HG03571 (cell line): ENCODE results near the gene TBX21.
"Not testable (repeated sequence)": the region's sequence is repeated elsewhere in the genome, so short reads cannot be mapped to it uniquely, and the experiment has no call there.

ENCODE experiments used
- ATAC-seq: cut with Tn5 transposase; IDR thresholded peaks from one replicate; pipeline ENCODE4 v1.9.1; 2021; ENCODE audit not compliant: unreplicated experiment

Gene TBX21

DNA sequence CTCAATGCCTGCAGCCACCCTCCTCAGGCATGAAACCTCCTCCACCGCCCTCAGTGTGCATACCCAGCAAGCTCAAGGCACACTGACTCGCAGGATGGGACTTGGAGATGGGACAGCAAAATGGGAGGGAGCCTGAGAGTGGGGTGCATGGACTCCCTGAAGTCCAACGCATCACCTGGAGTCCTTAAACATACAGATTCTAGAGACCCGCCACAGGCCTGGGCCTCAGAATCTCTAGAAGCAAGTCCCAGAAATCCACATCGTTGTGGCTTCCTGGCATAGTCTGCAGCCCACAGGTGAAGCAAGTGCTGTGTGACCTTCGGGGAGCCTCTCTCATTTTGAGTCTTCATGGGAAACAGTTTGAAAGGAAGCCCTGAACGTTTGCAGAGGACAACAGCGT lies 3.6 kb upstream of the TBX21 start:
- ATAC-seq, result no peak

DNA sequence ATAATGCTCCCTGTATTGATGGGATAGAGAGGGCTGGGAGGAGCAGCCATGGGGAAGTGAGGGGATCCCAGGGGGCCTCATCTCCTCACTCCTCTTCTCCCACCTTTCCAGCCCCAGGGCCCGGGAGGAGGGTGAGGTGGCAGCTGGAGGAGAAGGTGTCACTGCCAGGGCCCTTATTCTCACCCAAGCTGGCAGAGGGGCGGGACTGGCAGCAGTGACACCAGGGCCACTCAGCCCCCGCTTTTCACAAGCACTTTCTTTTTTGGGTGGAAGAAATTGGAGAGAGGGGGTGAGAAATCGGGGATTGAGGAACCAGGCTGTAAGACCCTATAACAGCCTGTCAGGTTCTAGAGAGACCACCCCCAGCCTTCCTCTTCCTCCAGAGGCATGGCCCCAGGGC lies 2.4 kb upstream of the TBX21 start:
- ATAC-seq, result no peak

DNA sequence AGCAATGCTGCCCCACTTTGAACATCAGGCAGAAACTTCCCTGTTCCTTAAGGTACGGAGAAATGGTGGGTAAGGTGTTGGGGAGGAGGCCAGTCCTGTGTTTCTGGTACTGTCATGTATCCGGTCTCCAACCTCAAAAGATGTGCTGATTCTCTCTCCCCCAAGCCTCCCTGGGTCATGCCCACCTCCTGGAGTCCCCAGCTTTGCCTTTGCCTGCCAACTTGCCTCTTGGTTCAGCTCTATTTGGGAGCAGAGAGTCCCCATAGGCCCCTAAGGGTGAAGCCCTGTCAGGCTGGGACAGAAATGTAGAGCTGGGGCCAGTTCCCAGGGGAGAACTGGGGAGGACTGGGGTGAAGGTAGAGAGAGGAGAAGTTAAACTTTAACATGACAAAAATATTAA lies 1.6 kb upstream of the TBX21 start:
- ATAC-seq, result no peak

DNA sequence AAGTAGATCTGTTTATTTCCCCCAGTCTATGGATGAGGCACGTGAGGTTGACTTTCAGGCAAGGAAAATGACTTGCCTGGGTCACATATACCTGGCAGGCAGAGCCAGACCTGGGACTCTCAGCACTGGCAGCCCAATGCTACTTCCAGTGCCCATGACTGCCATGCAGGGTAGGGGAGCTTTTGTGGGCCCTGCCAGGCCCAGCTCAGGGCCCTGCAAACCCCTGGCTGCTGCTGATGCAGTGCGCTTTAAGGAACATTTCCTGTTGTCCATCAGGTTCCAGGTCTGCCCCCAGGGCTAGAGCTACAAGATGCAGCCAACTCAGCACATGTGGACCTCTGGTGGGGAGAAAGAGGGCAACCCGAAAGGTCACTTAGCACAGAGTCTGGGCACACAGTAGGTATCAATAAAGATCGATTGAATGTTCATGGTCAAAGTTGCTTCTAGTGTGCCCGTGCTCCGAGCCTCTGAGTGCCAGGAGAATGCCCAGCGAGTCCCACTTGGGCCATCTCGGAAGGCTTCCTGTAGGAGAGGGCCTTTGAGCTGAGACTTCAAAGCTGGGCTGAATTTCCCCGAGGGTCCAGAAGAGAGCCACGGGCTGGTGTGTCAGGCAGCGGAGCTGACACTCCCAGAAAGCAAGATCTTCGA lies 513 bp upstream of the TBX21 start:
- ATAC-seq, result no peak

DNA sequence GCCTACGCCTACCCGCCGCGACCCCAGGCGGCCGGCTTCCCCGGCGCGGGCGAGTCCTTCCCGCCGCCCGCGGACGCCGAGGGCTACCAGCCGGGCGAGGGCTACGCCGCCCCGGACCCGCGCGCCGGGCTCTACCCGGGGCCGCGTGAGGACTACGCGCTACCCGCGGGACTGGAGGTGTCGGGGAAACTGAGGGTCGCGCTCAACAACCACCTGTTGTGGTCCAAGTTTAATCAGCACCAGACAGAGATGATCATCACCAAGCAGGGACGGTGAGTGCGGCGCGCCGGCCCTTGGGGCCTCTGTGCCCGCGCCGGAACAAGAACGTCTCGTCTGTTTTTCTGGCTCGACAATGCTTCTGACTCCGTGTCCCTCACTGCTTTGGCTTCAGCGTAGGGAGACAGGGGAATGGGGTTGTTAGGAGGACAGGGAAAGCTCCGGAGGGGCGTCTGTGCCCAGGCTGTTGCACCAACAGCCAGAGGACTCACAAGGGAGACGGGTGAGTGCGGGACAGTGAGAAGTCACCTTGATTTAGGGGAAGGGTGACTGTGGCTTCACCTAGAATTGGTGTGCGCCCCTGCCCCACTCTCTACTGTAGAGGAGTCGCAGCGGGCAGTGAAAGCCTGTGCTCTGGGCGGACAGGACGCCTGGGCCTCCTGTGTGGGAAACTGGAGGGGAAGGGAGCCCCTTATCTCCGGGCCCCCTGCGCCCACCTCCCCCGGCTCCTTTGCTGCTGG lies 806 bp downstream of the TBX21 start:
- peak; percentile 11 for ATAC-seq

DNA sequence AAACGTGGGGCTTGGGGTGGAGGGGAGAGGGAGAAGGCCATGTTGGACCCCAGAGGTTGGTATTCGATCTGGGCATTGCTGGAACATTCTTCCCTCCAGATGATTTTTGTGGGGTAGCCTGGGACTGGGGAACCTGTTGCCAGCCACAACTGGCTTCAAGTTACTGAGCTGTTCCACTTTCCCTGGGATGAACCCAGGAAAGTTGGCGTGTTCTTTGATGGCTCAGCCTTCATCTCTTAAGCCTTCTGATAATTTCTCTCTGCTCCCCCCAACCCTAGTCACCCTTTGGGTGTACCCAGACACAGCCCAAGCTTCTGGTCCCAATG lies 2.1 kb downstream of the TBX21 start:
- no peak for ATAC-seq

DNA sequence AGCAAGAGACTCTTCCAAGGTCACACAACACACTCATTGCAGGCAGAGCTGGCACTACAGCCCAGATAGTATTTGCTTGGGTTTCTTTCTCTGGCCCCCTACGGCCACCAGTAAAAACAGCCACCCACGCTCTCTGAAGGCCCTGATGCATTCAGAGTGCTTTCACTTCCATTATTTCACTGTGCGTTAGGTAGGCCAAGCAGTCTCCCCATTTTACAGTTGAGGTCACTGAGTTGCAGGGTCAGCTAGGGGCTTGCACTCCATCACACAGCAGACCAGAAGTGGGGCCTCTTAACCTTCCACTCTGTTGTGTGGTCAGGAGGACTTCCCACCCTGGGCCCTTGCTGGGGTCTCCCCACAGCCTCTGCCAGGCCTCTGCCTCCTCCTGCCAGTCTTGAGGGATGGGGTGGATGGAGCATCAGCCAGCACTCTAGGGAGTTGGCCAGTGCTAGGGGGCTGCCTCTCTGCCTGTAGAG lies 2.5 kb downstream of the TBX21 start:
- ATAC-seq, result peak; percentile 41

DNA sequence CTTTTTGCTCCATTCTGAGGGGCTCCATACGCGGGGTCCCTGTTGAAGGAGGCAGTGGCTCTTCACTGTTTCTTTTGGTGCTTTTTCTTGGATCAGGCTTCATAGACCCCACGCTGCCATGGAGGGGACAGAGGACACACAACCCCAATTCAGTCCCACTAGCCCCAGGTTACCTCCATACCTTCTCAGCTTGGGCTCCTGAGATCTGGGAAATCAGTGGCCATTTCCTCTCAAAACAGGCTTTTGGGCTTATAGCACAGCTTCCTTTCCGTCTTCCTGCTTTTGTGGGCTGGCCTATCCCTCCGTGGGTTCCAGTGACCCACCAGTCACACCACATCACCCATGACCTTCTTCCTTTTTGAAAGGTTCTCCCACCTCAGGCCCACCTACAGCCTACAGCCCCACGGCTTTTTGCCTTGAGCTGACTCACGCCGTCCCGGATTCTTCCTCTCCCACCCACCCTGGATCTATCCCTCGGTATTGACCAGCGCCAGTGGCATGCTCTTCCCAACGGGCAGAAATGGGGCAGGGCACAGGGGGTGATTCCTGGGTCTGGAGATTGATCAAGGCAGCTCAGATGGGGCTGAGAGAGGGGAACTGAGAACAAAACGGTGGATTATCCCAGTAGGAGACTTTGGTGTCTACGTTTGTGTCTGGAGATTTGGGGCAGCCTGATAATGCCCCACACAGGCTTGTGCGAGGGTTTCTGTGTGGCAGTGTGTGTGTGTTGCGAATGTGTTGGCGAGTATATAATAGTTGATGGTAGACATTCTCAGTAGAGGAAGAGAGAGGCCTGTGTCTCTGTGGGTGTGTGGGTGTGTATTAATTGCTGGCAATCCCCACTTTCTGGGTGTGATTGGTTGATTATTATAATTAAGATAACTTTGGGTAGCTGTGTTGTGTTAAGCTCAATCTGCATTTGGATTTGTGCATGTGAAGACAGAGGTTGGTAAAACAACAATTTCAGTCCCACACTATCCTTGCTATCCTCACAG lies 3.8 kb downstream of the TBX21 start:
- no peak for ATAC-seq

DNA sequence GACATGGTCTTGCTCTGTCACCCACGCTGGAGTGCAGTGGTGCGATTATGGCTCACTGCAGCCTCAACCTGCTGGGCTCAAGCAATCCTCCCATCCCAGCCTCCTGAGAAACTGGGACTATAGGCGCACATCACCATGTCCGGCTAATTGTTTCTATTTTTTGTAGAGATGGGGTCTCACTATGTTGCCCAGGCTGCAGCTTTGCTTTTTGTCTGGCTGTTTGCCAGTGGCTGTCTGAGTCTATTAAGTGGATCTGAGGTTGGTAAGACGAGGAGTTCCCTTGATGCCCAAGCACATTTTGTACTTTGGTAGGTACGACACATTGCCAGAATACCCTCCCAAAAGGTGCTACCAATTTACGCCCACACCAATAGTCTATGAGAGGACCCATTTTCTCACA lies 5.1 kb downstream of the TBX21 start:
- no peak for ATAC-seq

DNA sequence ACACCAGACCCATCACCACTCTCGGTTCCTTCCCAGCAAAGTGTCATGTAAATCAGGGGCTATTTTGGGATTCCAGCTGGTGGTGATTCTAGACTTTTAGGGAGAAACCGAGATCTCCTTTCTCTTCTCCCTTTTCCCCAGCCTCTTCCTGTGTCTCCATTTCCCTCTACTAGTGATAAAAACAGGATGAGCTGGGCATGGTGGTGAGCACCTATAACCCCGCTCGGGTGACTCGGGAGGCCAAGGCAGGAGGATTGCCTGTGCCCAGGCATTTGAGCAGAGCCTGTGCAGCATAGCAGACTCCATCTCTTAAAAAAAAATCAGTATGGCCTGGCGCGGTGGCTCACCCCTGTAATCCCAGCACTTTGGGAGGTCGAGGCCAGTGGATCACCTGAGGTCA lies 6.1 kb downstream of the TBX21 start:
- ATAC-seq, result no peak

DNA sequence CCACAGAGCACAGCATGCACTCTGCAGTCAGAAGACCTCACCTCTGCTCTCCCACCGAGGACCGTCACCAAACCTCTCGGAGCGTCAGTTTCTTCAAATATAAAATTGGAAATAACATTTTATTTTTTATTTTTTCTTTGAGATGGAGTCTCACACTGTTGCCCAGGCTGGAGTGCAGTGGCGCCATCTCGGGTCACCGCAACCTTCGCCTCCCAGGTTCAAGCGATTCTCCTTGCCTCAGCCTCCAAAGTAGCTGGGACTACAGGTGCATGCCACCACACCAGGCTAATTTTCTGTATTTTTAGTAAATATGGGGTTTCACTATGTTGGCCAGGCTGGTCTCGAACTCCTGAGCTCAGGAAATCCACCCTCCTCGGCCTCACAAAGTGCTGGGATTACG lies 6.9 kb downstream of the TBX21 start:
- not testable (repeated sequence) for ATAC-seq

DNA sequence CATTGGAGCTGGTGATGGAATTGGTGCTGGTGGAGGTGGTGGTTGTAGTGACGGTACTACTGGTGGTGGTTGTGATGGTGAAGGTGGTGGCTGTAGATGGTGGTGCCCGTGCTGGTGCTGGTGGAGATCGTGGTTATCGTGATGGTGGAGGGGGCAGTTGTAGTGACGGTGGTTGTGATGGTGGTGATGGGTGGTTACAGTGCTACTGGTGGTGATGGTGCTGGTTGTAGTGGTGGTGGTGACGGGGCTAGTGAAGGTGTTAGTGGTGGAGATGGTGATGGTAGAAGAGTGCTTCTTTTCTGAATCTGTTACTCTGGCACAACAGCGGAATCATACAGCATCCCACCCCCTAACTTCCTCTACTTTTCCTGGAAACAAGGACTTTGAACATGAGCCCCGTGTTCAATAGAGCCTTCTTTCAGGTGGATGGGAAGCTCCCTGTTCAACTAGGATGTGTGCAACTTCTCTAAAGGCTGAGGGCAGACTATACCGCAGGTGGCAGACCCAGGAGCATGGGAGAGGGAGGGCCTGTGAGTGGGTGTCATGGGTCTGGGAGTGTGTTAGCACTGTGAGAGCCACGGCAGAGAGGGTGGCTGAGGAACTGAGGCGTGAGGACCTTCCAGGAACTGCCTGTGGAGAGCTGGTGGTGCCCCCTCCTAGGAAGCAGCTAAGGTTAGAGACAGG lies 8.2 kb downstream of the TBX21 start:
- no peak for ATAC-seq

DNA sequence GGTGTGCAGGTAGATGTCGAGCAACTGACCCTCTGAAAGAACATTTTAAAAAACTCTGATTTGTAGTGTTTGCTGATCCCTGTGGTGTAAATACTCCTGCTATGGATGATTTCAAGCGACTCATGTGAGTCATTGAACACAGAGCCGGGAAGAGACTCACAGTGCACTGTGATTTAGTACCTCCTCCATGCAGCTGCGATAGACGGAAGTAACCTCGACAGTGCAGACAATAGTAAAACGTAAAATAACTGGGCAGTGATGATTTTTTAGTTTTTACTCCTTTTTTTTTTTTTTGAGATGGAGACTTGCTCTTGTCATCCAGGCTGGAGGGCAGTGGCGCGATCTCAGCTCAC lies 8.7 kb downstream of the TBX21 start:
- ATAC-seq, result no peak

DNA sequence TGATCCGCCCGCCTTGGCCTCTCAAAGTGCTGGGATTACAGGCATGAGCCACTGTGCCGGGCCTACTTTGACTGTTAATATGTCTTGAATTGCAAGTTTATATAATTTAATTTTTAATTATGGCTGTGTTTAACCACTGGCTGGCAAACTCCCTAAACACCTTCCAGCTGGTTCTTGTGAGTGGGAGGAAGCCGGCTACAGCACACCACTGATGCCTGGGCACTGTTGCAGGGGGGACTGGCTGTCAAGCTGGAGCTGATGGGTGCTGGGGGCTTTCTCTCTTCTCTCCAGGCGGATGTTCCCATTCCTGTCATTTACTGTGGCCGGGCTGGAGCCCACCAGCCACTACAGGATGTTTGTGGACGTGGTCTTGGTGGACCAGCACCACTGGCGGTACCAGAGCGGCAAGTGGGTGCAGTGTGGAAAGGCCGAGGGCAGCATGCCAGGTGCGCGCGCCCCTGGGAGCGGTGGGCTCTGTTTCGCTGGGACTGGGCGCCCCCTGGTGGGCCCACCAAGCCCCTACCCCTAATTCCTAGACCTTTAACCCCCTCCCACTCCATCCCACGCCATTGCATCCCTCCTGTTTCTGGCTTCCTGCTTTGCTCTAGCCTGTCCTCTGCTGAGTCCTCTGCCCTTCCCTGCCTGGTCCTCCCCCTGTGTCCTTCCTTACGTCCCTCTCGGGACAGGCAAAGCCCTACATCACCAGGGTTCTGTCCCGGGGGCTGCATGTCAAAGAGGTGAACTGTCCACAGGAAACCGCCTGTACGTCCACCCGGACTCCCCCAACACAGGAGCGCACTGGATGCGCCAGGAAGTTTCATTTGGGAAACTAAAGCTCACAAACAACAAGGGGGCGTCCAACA lies 9.5 kb downstream of the TBX21 start:
- no peak for ATAC-seq

DNA sequence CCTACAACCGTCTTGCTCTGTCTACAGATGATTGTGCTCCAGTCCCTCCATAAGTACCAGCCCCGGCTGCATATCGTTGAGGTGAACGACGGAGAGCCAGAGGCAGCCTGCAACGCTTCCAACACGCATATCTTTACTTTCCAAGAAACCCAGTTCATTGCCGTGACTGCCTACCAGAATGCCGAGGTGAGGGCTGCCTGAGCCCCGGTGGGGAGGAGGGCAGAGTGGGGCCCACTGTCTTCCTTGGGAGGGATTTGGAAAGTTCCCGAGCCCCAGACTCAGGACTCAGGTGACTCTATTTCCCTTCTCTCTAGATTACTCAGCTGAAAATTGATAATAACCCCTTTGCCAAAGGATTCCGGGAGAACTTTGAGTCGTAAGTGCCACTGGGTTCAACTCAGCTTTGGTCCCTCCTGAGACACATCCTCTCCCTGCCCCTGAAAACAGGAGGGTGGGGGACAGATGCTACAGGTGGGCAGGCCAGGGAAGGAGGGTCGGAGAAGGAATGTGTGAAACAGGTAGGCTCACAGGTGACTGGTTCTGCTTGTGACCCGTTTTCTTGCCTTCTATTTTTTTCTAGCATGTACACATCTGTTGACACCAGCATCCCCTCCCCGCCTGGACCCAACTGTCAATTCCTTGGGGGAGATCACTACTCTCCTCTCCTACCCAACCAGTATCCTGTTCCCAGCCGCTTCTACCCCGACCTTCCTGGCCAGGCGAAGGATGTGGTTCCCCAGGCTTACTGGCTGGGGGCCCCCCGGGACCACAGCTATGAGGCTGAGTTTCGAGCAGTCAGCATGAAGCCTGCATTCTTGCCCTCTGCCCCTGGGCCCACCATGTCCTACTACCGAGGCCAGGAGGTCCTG lies 11.4 kb downstream of the TBX21 start:
- no peak for ATAC-seq

DNA sequence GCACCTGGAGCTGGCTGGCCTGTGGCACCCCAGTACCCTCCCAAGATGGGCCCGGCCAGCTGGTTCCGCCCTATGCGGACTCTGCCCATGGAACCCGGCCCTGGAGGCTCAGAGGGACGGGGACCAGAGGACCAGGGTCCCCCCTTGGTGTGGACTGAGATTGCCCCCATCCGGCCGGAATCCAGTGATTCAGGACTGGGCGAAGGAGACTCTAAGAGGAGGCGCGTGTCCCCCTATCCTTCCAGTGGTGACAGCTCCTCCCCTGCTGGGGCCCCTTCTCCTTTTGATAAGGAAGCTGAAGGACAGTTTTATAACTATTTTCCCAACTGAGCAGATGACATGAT lies 12.0 kb downstream of the TBX21 start:
- ATAC-seq, result no peak

DNA sequence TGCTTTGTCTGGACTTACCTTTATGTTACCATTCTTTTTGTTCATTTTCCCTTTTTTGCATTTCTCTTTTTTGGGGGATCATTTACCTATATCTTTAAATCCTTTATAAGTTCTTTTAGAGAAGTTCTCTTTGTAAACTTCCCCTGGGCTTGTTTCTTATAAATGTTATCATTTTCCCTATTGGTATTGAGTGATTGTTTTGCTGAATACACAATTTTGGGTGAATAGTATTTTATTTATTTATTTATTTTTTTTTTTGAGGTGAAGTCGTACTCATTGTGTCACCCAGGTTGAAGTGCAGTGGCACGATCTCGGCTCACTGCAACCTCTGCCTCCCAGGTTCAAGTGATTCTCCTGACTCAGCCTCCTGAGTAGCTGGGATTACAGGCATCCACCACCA lies 18.4 kb downstream of the TBX21 start:
- no peak for ATAC-seq

DNA sequence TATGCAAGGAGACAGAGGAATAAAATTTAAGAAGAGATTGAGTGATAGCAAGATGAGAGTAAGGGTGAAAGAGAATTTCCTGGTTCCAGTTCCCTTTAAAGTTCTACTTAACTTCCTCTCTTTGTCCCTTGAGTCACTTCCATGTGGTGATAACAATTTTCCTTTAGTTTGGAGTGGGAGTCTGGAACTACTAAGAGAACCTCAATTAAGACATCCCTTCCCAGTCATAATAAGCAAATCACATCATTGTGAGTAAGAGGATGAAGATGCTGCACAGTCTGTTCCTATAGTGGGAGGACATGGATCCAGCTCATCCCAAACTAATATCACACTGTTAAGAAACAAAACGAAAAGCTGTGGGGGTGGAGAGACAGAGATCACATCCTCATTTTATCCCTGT lies 24.4 kb downstream of the TBX21 start:
- ATAC-seq, result no peak

DNA sequence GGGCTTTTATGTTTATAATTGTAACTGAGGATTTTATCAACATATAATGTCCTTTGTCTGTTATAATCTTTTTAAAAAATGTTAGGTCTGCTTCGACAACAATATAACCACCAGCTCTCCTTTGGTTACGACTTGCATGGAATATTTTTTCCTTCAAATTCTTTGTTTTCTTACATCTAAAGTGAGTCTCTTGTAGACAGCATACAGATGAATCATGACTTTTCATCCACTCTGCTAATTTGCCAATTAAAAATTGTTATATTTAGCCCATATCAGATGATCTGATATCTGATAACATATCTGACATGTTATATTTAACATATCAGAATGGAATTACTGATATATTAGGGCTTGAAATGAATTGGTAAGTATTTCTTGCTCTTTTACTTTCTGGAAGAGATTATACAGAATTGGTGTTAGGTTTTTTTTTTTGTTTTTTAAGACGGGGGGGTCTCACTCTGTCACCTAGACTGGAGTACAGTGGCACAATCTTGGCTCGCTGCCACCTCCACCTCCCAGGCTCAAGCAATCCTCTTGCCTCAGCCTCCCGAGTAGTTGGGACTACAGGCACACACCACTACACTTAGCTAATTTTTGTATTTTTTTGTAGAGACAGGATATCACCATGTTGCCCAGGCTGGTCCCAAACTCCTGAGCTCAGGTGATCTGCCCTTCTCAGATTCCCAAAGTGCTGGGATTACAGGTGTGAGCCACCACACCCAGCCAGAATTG lies 27.5 kb downstream of the TBX21 start:
- ATAC-seq, result no peak
